IMR-90 (cell line): ENCODE results near the gene APLF. TPM values are rescaled to one million over a fixed set of nuclear protein-coding genes. Genes with fewer than 3 reads are reported as not detected.

Experiments used
- ATAC-seq: fragments of 200-7000 bp; cut with Tn5 transposase; 2 replicates; pipeline ENCODE4 v1.9.1; 2020; ENCODE audit warnings: low read depth, mild to moderate bottlenecking, moderate library complexity
- BruUV-seq: library from RNA; stranded (reverse); fragments of 400-500 nt; replicated peaks from 2 replicates; lab custom pipeline; 2021; lab: Mats Ljungman, UMichigan
- CTCF ChIA-PET: fragments of 300-600 bp; formaldehyde crosslinking; extraction: SDS; loops from one replicate; lab custom pipeline; 2021; ENCODE audit warnings: antibody characterized with exemption; lab: Yijun Ruan, JAX
- POLR2A ChIA-PET: fragments of 300-600 bp; sonication (Branson Sonifier 250); formaldehyde crosslinking; loops from one replicate; lab custom pipeline; 2022; ENCODE audit warnings: antibody characterized with exemption; ENCODE audit not compliant: unreplicated experiment; lab: Charles Lee
- DNase-seq: peaks from one replicate; pipeline ENCODE4 v3.0.0; 2013
- H2AFZ ChIP-seq: replicated peaks from 2 replicates; pipeline ENCODE3; 2013; ENCODE audit warnings: low read length, mild to moderate bottlenecking; ENCODE audit not compliant: poor library complexity
- H2AK5ac ChIP-seq: 2 replicates; pipeline ENCODE4 v1.6.1; 2013; ENCODE audit warnings: low read depth, low read length, inconsistent platforms
- H2AK9ac ChIP-seq: replicated peaks from 2 replicates; pipeline ENCODE3; 2013; ENCODE audit warnings: mild to moderate bottlenecking, low read depth, low read length, moderate library complexity; ENCODE audit not compliant: poor library complexity
- H2BK120ac ChIP-seq: 2 replicates; pipeline ENCODE4 v1.6.1; 2013; ENCODE audit warnings: low read depth, low read length, inconsistent platforms
- H2BK15ac ChIP-seq: 3 replicates; pipeline ENCODE4 v1.6.1; 2013; ENCODE audit warnings: low read depth, low read length, inconsistent platforms
- H2BK20ac ChIP-seq: 2 replicates; pipeline ENCODE4 v1.6.1; 2013; ENCODE audit warnings: low read depth, mild to moderate bottlenecking, inconsistent platforms, low read length, moderate library complexity
- H2BK5ac ChIP-seq: 2 replicates; pipeline ENCODE4 v1.6.1; 2013; ENCODE audit warnings: mild to moderate bottlenecking, low read depth, low read length, inconsistent platforms; ENCODE audit not compliant: poor library complexity, severe bottlenecking
- H3K14ac ChIP-seq: replicated peaks from 2 replicates; pipeline ENCODE4 v1.6.1; 2013; ENCODE audit warnings: low read depth, low read length, inconsistent platforms
- H3K18ac ChIP-seq: 2 replicates; pipeline ENCODE4 v1.6.1; 2013; ENCODE audit warnings: low read depth, low read length, control low read depth
- H3K23ac ChIP-seq: 2 replicates; pipeline ENCODE4 v1.6.1; 2013; ENCODE audit warnings: low read depth, low read length, inconsistent platforms
- H3K27ac ChIP-seq: 2 replicates; pipeline ENCODE4 v1.5.1; 2013; ENCODE audit warnings: mild to moderate bottlenecking, control low read depth, low read length; ENCODE audit not compliant: insufficient read depth
- H3K27me3 ChIP-seq: 2 replicates; pipeline ENCODE4 v1.6.1; 2013; ENCODE audit warnings: low read length; ENCODE audit not compliant: control insufficient read depth, insufficient read depth
- H3K36me3 ChIP-seq: 2 replicates; pipeline ENCODE4 v1.6.1; 2013; ENCODE audit warnings: low read length, mixed read lengths; ENCODE audit not compliant: control insufficient read depth, insufficient read depth
- H3K4ac ChIP-seq: 2 replicates; pipeline ENCODE4 v1.6.1; 2013; ENCODE audit warnings: low read depth, low read length, inconsistent platforms
- H3K4me1 ChIP-seq: 2 replicates; pipeline ENCODE4 v1.6.1; 2013; ENCODE audit warnings: low read length, mixed read lengths; ENCODE audit not compliant: control insufficient read depth, insufficient read depth
- H3K4me2 ChIP-seq: 2 replicates; pipeline ENCODE4 v1.6.1; 2013; ENCODE audit warnings: low read depth, mild to moderate bottlenecking, control low read depth, low read length, moderate library complexity
- H3K4me3 ChIP-seq: 2 replicates; pipeline ENCODE4 v1.5.1; 2013; ENCODE audit warnings: low read depth, mild to moderate bottlenecking, control low read depth, low read length, moderate library complexity; ENCODE audit not compliant: insufficient read depth
- H3K56ac ChIP-seq: 2 replicates; pipeline ENCODE4 v1.6.1; 2013; ENCODE audit warnings: low read length, inconsistent platforms; ENCODE audit not compliant: insufficient read depth; ENCODE audit errors: extremely low read depth
- H3K79me1 ChIP-seq, 2 experiments: 2 replicates each; pipeline ENCODE4 v1.6.1; 2013; ENCODE audit warnings: low read length in 2 of 2, inconsistent platforms in 1 of 2, low read depth in 1 of 2
- H3K9ac ChIP-seq: 2 replicates; pipeline ENCODE4 v1.6.1; 2013; ENCODE audit warnings: low read depth, low read length, control low read depth
- H3K9me1 ChIP-seq: 2 replicates; pipeline ENCODE4 v1.6.1; 2013; ENCODE audit warnings: low read length, inconsistent platforms; ENCODE audit not compliant: insufficient read depth
- H3K9me3 ChIP-seq: 2 replicates; pipeline ENCODE4 v1.6.1; 2013; ENCODE audit warnings: low read length; ENCODE audit not compliant: control insufficient read depth, insufficient read depth
- H4K20me1 ChIP-seq: 2 replicates; pipeline ENCODE4 v1.6.1; 2013; ENCODE audit warnings: low read length, inconsistent platforms; ENCODE audit not compliant: insufficient read depth
- H4K5ac ChIP-seq: 2 replicates; pipeline ENCODE4 v1.6.1; 2013; ENCODE audit warnings: mild to moderate bottlenecking, low read depth, low read length, control low read depth
- H4K8ac ChIP-seq, 2 experiments: 2 replicates each; pipeline ENCODE4 v1.6.1; 2013; ENCODE audit warnings: low read depth in 2 of 2, low read length in 2 of 2, control low read depth in 1 of 2, inconsistent platforms in 1 of 2
- H4K91ac ChIP-seq: 2 replicates; pipeline ENCODE4 v1.6.1; 2013; ENCODE audit warnings: low read depth, low read length, inconsistent platforms; ENCODE audit not compliant: insufficient read depth
- BHLHE40 ChIP-seq: fragments of 150-350 bp; IDR thresholded peaks from 2 replicates; pipeline ENCODE4 v1.6.1; 2016; ENCODE audit warnings: mild to moderate bottlenecking, low read depth, low read length
- CHD1 ChIP-seq: IDR thresholded peaks from 2 replicates; pipeline ENCODE4 v1.6.1; 2012; ENCODE audit warnings: low read depth, low read length, improper control_type of control experiment
- FOS ChIP-seq: fragments of 150-350 bp; IDR thresholded peaks from 2 replicates; pipeline ENCODE4 v1.6.1; 2016; ENCODE audit warnings: low read depth, low read length
- MAFK ChIP-seq: IDR thresholded peaks from 2 replicates; pipeline ENCODE4 v1.6.1; 2012; ENCODE audit warnings: low read depth, low read length, improper control_type of control experiment
- MAZ ChIP-seq: IDR thresholded peaks from 2 replicates; pipeline ENCODE4 v1.6.1; 2012; ENCODE audit warnings: low read depth, mild to moderate bottlenecking, low read length, improper control_type of control experiment, moderate library complexity, borderline replicate concordance
- MXI1 ChIP-seq: IDR thresholded peaks from 2 replicates; pipeline ENCODE4 v1.6.1; 2012; ENCODE audit warnings: low read depth, mild to moderate bottlenecking, low read length, moderate library complexity, borderline replicate concordance
- NFE2L2 ChIP-seq: fragments of 150-350 bp; IDR thresholded peaks from 2 replicates; pipeline ENCODE4 v1.6.1; 2016; ENCODE audit warnings: low read depth, mild to moderate bottlenecking, low read length
- POLR2A ChIP-seq: IDR thresholded peaks from 2 replicates; pipeline ENCODE4 v1.6.1; 2012; ENCODE audit warnings: mild to moderate bottlenecking, low read depth, low read length
- RAD21 ChIP-seq: IDR thresholded peaks from 2 replicates; pipeline ENCODE4 v1.6.1; 2012; ENCODE audit warnings: low read length, improper control_type of control experiment
- SMC3 ChIP-seq: fragments of 150-350 bp; IDR thresholded peaks from 2 replicates; pipeline ENCODE4 v1.6.1; 2016; ENCODE audit warnings: low read depth, mild to moderate bottlenecking, antibody characterized with exemption, low read length, moderate library complexity
- WGBS, 2 experiments: methylation state at CpG; one replicate each; pipeline versions ENCODE4 v1.1.5 to v1.1.7; 2013; ENCODE audit warnings: missing lambda C conversion rate in 2 of 2; ENCODE audit not compliant: insufficient read length in 1 of 2; ENCODE audit errors: extremely low coverage in 2 of 2; 5-methylcytosine and 5-hydroxymethylcytosine counted together
- dilution Hi-C: fragments of 300-500 bp; cut with HindIII; formaldehyde crosslinking; loops from one replicate; pipeline ENCODE4 v1.14.3; 2018; ENCODE audit warnings: low sequenced_read_pairs; ENCODE audit not compliant: unreplicated experiment
- in situ Hi-C: fragments of 300-500 bp; cut with MboI; formaldehyde crosslinking; loops from 3 replicates; pipeline ENCODE4 v1.14.3; 2019; ENCODE audit warnings: low sequenced_read_pairs, inconsistent platforms, mixed read lengths
- intact Hi-C: fragments of 100-400 bp; cut with micrococcal nuclease; formaldehyde crosslinking; loops from 2 replicates; pipeline ENCODE4 v1.10.0; 2022
- polyA plus RNA-seq, 3 experiments: library from polyadenylated mRNA; depleted of rRNA; stranded (reverse); fragments of >200 nt; gene quantifications; 2 replicates each; pipeline ENCODE4 v1.2.3, GENCODE V29; 2012; ENCODE audit warnings: low replicate concordance in 1 of 3
- total RNA-seq: library from RNA; depleted of rRNA; stranded (reverse); fragments of >200 nt; gene quantifications from 2 replicates; pipeline ENCODE4 v1.2.3, GENCODE V29; 2012
- TF ChIP-seq, protein P1 (sequence below): conservative IDR thresholded peaks from 2 replicates; pipeline ENCODE4 v1.5.1; 2012; ENCODE audit warnings: mild to moderate bottlenecking, low read depth, low read length, improper control_type of control experiment
- TF ChIP-seq, protein P2 (sequence below): fragments of 150-350 bp; IDR thresholded peaks from 2 replicates; pipeline ENCODE4 v1.6.1; 2016; ENCODE audit warnings: low read depth, mild to moderate bottlenecking, low read length, moderate library complexity, borderline replicate concordance

APLF gene
- total and polyA plus RNA-seq, 2 of the 4 experiments (the other 2 are of a cell fraction): 1.5 to 2.3 TPM

DNA sequence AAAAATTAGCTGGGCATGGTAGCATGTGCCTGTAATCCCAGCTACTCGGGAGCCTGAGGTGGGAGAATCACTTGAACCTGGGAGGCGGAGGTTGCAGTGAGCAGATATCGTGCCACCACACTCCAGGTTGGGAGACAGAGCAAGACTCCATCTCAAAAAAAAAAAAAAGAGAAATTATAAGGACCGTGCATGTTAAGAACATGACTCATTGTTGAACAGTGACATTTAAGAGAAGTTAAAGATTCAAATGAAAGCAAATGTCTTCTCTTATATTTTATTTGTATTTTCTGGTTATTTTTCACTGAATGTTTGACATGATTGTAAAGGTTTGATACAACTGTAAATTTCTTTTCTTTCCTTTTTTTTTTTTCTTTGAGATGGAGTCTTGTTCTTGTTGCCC, 69.6 kb downstream of the APLF start:
- no peak overlapping the region for H2AK9ac ChIP-seq
- no peaks in the 10 kb centered on the region for H3K9me3 ChIP-seq
- no peaks in the 10 kb centered on the region for H4K20me1 ChIP-seq
- in situ Hi-C loops: no loop called here
- no peak overlapping the region for H2AFZ ChIP-seq
- no peak overlapping the region for H3K23ac ChIP-seq
- H3K14ac ChIP-seq: no peak overlapping the region
- no peak overlapping the region for H3K4ac ChIP-seq
- no peaks in the 10 kb centered on the region for H3K27me3 ChIP-seq
- no peak overlapping the region for H2AK5ac ChIP-seq
- no peak overlapping the region for H4K8ac ChIP-seq
- H2BK120ac ChIP-seq: no peak overlapping the region
- whole genome bisulfite sequencing, 2 experiments: no CpG with 5 or more reads among the region's 4 CpGs
- H3K9me1 ChIP-seq: no peaks in the 10 kb centered on the region
- no peak overlapping the region for H2BK20ac ChIP-seq
- H3K4me1 ChIP-seq: peaks cover 2% of the 10 kb centered on the region
- H3K4me3 ChIP-seq: no peak overlapping the region
- H3K4me2 ChIP-seq: no peak overlapping the region
- H3K9ac ChIP-seq: no peak overlapping the region
- no peak overlapping the region for H2BK5ac ChIP-seq
- ChIA-PET POLR2A (no interaction called here), CTCF (no interaction called here)
- no peak overlapping the region for H2BK15ac ChIP-seq
- H3K27ac ChIP-seq: no peak overlapping the region
- no peak for ATAC-seq
- H3K36me3 ChIP-seq: no peaks in the 10 kb centered on the region
- no peaks in the 10 kb centered on the region for H3K79me1 ChIP-seq
- dilution Hi-C loops: no loop called here
- no peak overlapping the region for H3K56ac ChIP-seq
- no peak for TF ChIP-seq POLR2A
- no peak for TF ChIP-seq BHLHE40
- TF ChIP-seq RAD21: no peak
- no peak for TF ChIP-seq CHD1
- TF ChIP-seq MAFK: no peak
- no peak for TF ChIP-seq MXI1
- TF ChIP-seq MAZ: no peak
- TF ChIP-seq FOS: no peak
- TF ChIP-seq, protein P1, sequence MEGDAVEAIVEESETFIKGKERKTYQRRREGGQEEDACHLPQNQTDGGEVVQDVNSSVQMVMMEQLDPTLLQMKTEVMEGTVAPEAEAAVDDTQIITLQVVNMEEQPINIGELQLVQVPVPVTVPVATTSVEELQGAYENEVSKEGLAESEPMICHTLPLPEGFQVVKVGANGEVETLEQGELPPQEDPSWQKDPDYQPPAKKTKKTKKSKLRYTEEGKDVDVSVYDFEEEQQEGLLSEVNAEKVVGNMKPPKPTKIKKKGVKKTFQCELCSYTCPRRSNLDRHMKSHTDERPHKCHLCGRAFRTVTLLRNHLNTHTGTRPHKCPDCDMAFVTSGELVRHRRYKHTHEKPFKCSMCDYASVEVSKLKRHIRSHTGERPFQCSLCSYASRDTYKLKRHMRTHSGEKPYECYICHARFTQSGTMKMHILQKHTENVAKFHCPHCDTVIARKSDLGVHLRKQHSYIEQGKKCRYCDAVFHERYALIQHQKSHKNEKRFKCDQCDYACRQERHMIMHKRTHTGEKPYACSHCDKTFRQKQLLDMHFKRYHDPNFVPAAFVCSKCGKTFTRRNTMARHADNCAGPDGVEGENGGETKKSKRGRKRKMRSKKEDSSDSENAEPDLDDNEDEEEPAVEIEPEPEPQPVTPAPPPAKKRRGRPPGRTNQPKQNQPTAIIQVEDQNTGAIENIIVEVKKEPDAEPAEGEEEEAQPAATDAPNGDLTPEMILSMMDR: no peak
- TF ChIP-seq NFE2L2: no peak
- TF ChIP-seq SMC3: no peak
- TF ChIP-seq, protein P2, sequence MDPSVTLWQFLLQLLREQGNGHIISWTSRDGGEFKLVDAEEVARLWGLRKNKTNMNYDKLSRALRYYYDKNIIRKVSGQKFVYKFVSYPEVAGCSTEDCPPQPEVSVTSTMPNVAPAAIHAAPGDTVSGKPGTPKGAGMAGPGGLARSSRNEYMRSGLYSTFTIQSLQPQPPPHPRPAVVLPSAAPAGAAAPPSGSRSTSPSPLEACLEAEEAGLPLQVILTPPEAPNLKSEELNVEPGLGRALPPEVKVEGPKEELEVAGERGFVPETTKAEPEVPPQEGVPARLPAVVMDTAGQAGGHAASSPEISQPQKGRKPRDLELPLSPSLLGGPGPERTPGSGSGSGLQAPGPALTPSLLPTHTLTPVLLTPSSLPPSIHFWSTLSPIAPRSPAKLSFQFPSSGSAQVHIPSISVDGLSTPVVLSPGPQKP: no peak
- H4K5ac ChIP-seq: no peak overlapping the region
- no peak overlapping the region for H3K18ac ChIP-seq
- BruUV-seq: no TSS peak
- no peak overlapping the region for H4K91ac ChIP-seq
- peak; percentile 1 for DNase-seq
- intact Hi-C loops: no loop called here
